ENCODE data around the gene KCNJ14.

Gene KCNJ14

DNA sequence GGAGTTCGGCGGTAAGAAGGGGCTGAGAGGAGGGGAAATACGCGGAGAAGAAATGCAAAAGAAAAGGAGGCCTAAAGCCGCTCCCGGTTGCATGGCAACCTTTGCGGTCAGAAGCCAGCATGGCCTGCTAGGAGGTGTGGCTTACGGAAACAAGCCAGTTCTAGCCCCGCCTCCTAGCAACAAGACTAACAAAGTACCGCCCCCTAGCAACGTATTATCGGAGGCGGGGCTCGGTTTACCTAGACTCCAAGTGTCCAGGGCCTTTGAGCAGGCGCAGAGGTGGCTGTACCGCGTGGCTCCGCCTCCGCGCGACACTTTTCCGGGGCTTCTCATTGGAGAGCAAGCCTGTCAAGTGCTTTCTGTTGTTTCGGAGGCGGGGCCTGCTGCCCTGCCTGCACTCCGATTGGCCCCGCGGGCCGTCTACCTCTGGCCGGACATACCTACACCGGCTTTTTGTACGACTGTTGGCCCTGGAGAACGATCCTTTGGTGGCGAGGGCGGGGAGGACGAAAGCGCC, 13.5 kb downstream of the KCNJ14 start:
- peak overlapping the region; percentile 88 to 98 for H3K27ac ChIP-seq
- peaks cover 0 to 37% (median 19%) of the 10 kb centered on the region in 4 donors for H3K4me1 ChIP-seq
- no peaks in the 10 kb centered on the region for H3K27me3 ChIP-seq
- intact Hi-C loops (cut with DNase I; ENCODE audit: low total_unique reads), result no loop called here
- DNase-seq, result peak; percentile 100
- TF ChIP-seq, protein P1, sequence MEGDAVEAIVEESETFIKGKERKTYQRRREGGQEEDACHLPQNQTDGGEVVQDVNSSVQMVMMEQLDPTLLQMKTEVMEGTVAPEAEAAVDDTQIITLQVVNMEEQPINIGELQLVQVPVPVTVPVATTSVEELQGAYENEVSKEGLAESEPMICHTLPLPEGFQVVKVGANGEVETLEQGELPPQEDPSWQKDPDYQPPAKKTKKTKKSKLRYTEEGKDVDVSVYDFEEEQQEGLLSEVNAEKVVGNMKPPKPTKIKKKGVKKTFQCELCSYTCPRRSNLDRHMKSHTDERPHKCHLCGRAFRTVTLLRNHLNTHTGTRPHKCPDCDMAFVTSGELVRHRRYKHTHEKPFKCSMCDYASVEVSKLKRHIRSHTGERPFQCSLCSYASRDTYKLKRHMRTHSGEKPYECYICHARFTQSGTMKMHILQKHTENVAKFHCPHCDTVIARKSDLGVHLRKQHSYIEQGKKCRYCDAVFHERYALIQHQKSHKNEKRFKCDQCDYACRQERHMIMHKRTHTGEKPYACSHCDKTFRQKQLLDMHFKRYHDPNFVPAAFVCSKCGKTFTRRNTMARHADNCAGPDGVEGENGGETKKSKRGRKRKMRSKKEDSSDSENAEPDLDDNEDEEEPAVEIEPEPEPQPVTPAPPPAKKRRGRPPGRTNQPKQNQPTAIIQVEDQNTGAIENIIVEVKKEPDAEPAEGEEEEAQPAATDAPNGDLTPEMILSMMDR (IDR thresholded peaks at IDR 0.05), result no peak
- H3K36me3 ChIP-seq, result peaks cover 33 to 39% (median 37%) of the 10 kb centered on the region in 3 donors
- H3K9me3 ChIP-seq, result no peaks in the 10 kb centered on the region
- peak overlapping the region; percentile 67 to 90 for H3K4me3 ChIP-seq

DNA sequence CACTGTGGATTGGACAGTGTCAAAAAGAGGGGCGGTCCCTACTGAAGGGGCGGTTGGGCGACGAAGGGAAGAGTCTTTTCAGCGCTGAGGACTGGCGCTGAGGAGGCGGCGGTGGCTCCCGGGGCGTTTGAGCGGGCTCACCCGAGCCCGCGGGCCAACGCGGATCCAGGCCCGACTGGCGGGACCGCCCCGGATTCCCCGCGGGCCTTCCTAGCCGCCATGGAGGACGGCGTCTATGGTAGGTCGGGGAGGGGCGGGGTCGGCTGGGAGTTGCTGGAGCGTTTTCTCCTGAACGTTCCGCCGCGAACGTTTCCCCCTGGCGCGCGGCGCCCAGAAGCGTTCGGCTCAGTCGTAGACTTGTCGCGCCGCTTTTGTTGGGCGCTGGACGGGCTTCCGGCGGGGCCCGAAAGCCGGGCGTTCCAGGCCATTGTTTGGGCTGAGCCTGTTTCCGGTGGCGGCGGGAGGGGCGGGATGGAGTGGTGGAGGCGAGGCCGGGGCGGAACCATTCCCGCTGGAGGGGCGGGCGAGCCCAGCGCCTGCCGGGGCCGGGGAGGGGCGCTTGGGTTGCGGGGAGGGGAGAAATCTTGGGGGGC, 14.0 kb downstream of the KCNJ14 start, which contains the start of gene CYTH2:
CYTH2 (plus strand) TSS at position 81 of the 593 bp plus-strand sequence; CDS start at position 220, 139 bp downstream.
- Histone ChIP-seq H3K27me3 (no peaks in the 10 kb centered on the region), H3K27ac (peak within 1 kb of the TSS; percentile 88 to 98), H3K4me1 (peaks cover 0 to 37% (median 19%) of the 10 kb centered on the region in 4 donors), H3K4me3 (peak within 1 kb of the TSS; percentile 67 to 90), H3K9me3 (no peaks in the 10 kb centered on the region), H3K36me3 (peaks cover 39 to 44% (median 43%) of the 10 kb centered on the region in 3 donors)
- intact Hi-C loops (cut with DNase I; ENCODE audit: low total_unique reads), result no loop called here
- peak; percentile 88 to 93 for DNase-seq
- TF ChIP-seq, protein P1 (IDR thresholded peaks at IDR 0.05), result no peak

DNA sequence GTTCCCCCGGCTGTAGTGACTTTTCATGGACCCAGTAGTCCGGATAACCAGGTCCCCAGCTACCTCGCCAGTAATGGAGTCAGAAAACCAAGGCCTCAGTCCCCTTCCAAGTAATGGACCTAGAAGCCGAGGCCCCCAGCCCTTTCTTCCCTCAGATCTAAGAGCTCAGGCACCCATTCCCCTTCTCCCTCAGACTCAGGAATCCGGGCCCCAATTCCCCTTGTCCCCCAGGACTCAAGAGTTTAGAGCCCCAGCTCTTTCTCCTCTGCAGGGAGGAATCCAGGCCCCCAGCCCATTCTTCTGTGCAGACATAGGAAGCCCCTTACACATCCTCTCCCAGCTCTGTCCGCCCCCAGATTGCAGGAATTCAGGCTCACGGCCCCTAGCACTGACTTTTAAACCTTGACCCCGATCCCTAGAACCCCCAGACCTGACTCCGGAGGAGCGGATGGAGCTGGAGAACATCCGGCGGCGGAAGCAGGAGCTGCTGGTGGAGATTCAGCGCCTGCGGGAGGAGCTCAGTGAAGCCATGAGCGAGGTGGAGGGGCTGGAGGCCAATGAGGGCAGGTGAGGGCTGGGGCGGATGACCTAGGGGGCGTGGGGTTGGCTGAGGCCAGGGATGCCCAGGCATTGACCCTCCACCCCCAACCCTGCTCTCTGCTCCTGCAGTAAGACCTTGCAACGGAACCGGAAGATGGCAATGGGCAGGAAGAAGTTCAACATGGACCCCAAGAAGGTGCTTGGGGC, 14.7 kb downstream of the KCNJ14 start:
- Histone ChIP-seq H3K4me3 (peak overlapping the region; percentile 67 to 90), H3K36me3 (peaks cover 46 to 52% (median 50%) of the 10 kb centered on the region in 3 donors), H3K4me1 (peaks cover 0 to 40% (median 19%) of the 10 kb centered on the region in 4 donors), H3K27ac (peak overlapping the region; percentile 88 to 98), H3K9me3 (no peaks in the 10 kb centered on the region), H3K27me3 (no peaks in the 10 kb centered on the region)
- TF ChIP-seq, protein P1 (IDR thresholded peaks at IDR 0.05), result no peak
- intact Hi-C loops (cut with DNase I; ENCODE audit: low total_unique reads), result no loop called here
- DNase-seq, result no peak

DNA sequence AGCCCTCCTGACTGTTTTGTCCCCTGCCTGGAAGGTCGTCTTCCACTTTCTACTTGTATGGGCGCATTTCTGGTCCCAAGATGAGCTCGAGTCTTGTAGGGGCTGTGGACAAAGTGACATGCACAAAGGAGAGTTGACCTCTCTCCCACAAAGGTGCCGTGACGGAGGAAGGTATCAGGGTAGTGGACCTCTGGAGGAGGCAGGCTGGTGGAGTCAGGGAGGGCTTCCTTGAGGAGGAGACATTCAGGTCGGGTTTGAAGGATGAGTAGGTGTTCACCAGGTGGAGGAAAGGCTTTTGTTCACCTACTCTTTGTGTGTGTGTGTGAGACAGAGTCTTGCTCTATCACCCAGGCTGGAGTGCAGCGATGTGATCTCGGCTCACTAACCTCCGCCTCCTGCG, 15.5 kb downstream of the KCNJ14 start:
- peak overlapping the region in 1 of 2 donors; percentile 90 for H3K4me3 ChIP-seq
- H3K27me3 ChIP-seq, result no peaks in the 10 kb centered on the region
- no peak for DNase-seq
- peak overlapping the region in 1 of 2 donors; percentile 98 for H3K27ac ChIP-seq
- peaks cover 53 to 59% (median 57%) of the 10 kb centered on the region in 3 donors for H3K36me3 ChIP-seq
- peaks cover 0 to 41% (median 19%) of the 10 kb centered on the region in 4 donors for H3K4me1 ChIP-seq
- TF ChIP-seq, protein P1 (IDR thresholded peaks at IDR 0.05), result no peak
- intact Hi-C loops (cut with DNase I; ENCODE audit: low total_unique reads), result no loop called here
- H3K9me3 ChIP-seq, result no peaks in the 10 kb centered on the region

DNA sequence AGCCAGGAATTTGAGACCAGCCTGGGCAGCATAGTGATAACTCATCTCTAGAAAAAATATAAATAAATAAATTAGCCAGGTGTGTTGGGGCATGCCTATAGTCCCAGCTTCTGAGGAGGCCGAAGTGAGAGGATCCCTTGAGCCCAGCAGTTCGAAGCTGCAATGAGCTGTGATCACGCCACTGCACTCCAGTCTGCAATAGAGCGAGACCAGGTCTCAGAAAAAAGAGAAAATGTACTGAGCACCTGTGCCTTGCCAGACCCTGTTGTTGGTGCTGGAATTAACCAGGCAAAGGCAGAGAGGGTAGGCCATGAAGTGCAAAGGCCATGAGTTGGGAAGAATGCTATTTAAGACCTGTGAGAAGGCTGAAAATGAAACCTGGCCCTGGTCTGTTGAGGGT, 16.5 kb downstream of the KCNJ14 start:
- intact Hi-C loops (cut with DNase I; ENCODE audit: low total_unique reads), result no loop called here
- peaks cover 0 to 41% (median 19%) of the 10 kb centered on the region in 4 donors for H3K4me1 ChIP-seq
- H3K4me3 ChIP-seq, result no peak overlapping the region
- TF ChIP-seq, protein P1 (IDR thresholded peaks at IDR 0.05), result no peak
- H3K27ac ChIP-seq, result no peak overlapping the region
- no peaks in the 10 kb centered on the region for H3K27me3 ChIP-seq
- no peaks in the 10 kb centered on the region for H3K9me3 ChIP-seq
- no peak for DNase-seq
- peaks cover 54 to 69% (median 67%) of the 10 kb centered on the region in 3 donors for H3K36me3 ChIP-seq

Measured in tibial artery (tissue), 4 donors.